GM19240 (cell line): ENCODE results near the gene NPM1.
"Not testable (repeated sequence)": the region's sequence is repeated elsewhere in the genome, so short reads cannot be mapped to it uniquely, and the experiment has no call there.

ENCODE experiments used
- DNase-seq: peaks from one replicate; pipeline ENCODE4 v3.0.0; 2011; ENCODE audit warnings: low spot score; ENCODE audit not compliant: insufficient read length

The NPM1 gene

GRCh38 chr5:171386006-171386671 is 1.5 kb upstream of the NPM1 start:
- no peak for DNase-seq

- DNase-seq, result no peak
Observed at GRCh38 chr5:171386861-171387344, 746 bp upstream of the NPM1 start.

- DNase-seq, result peak; percentile 31
Observed at GRCh38 chr5:171387970-171388815, 544 bp downstream of the NPM1 start.

GRCh38 chr5:171388816-171389168 is 1.1 kb downstream of the NPM1 start:
- DNase-seq, result no peak

- DNase-seq, result no peak
Observed at GRCh38 chr5:171390883-171391677, 3.4 kb downstream of the NPM1 start.

GRCh38 chr5:171391996-171392577 is 4.4 kb downstream of the NPM1 start:
- no peak for DNase-seq

- DNase-seq, result no peak
Observed at GRCh38 chr5:171392585-171393159, 5.0 kb downstream of the NPM1 start.

- DNase-seq, result no peak
Observed at GRCh38 chr5:171395042-171395441, 7.4 kb downstream of the NPM1 start.

GRCh38 chr5:171396583-171396982 is 8.9 kb downstream of the NPM1 start:
- DNase-seq, result not testable (repeated sequence)

GRCh38 chr5:171397190-171397589 is 9.5 kb downstream of the NPM1 start:
- DNase-seq, result no peak

- DNase-seq, result no peak
Observed at GRCh38 chr5:171397599-171397998, 9.9 kb downstream of the NPM1 start.

GRCh38 chr5:171398660-171399059 is 11.0 kb downstream of the NPM1 start:
- DNase-seq, result not testable (repeated sequence)

GRCh38 chr5:171400169-171400568 is 12.5 kb downstream of the NPM1 start:
- no peak for DNase-seq

GRCh38 chr5:171401167-171401947 is 13.7 kb downstream of the NPM1 start:
- no peak for DNase-seq

GRCh38 chr5:171402751-171403150 is 15.1 kb downstream of the NPM1 start:
- DNase-seq, result not testable (repeated sequence)

GRCh38 chr5:171405615-171406014 is 18.0 kb downstream of the NPM1 start:
- no peak for DNase-seq

- no peak for DNase-seq
Observed at GRCh38 chr5:171407234-171407633, 19.6 kb downstream of the NPM1 start.

- DNase-seq, result no peak
Observed at GRCh38 chr5:171409164-171410136, 21.8 kb downstream of the NPM1 start.

- no peak for DNase-seq
Observed at GRCh38 chr5:171410181-171410580, 22.5 kb downstream of the NPM1 start.
